GM12865 (cell line): ENCODE results near the gene ARMH2.
"Not testable (repeated sequence)": the region's sequence is repeated elsewhere in the genome, so short reads cannot be mapped to it uniquely, and the experiment has no call there.

Experiments used
- DNase-seq: peaks from one replicate; pipeline ENCODE4 v3.0.0; 2010; ENCODE audit warnings: low read depth
- H3K4me3 ChIP-seq: 2 replicates; pipeline ENCODE4 v1.5.1; 2011; ENCODE audit warnings: mild to moderate bottlenecking, low read depth, low read length, control low read depth
- TF ChIP-seq, protein P1 (sequence below): IDR thresholded peaks from 2 replicates; pipeline ENCODE4 v1.5.1; 2011; ENCODE audit warnings: low read length, control low read depth, low read depth, inconsistent platforms; ENCODE audit not compliant: insufficient read depth; ENCODE audit errors: missing control alignments

Gene ARMH2

DNA sequence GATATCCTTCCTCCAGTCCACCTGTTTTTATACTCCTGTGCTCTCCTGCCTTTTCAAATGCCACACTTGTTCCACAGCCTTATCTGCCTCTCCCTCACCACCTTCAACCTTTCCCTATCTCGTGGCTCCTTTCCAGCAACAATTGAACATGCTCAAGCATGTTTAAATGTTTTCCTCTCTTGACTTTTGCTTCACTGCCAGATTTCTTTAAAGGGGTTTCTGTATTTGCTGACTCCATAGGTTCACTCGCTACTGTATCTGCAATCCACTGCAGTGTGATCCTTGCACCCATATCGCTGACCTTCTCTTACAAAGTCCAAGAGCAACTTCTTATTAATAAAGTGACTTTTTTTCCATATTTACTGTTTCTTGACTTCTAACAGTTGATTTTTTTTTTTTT is 35.1 kb downstream of the ARMH2 start:
- no peak for DNase-seq
- TF ChIP-seq, protein P1, sequence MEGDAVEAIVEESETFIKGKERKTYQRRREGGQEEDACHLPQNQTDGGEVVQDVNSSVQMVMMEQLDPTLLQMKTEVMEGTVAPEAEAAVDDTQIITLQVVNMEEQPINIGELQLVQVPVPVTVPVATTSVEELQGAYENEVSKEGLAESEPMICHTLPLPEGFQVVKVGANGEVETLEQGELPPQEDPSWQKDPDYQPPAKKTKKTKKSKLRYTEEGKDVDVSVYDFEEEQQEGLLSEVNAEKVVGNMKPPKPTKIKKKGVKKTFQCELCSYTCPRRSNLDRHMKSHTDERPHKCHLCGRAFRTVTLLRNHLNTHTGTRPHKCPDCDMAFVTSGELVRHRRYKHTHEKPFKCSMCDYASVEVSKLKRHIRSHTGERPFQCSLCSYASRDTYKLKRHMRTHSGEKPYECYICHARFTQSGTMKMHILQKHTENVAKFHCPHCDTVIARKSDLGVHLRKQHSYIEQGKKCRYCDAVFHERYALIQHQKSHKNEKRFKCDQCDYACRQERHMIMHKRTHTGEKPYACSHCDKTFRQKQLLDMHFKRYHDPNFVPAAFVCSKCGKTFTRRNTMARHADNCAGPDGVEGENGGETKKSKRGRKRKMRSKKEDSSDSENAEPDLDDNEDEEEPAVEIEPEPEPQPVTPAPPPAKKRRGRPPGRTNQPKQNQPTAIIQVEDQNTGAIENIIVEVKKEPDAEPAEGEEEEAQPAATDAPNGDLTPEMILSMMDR, result no peak

GRCh38 chr6:24761851-24762250 is 36.9 kb downstream of the ARMH2 start:
- DNase-seq, result no peak
- TF ChIP-seq, protein P1, result no peak
- H3K4me3 ChIP-seq, result no peak overlapping the region

More for the DNA sequence above, 35.1 kb downstream of the ARMH2 start:
- H3K4me3 ChIP-seq, result no peak overlapping the region

DNA sequence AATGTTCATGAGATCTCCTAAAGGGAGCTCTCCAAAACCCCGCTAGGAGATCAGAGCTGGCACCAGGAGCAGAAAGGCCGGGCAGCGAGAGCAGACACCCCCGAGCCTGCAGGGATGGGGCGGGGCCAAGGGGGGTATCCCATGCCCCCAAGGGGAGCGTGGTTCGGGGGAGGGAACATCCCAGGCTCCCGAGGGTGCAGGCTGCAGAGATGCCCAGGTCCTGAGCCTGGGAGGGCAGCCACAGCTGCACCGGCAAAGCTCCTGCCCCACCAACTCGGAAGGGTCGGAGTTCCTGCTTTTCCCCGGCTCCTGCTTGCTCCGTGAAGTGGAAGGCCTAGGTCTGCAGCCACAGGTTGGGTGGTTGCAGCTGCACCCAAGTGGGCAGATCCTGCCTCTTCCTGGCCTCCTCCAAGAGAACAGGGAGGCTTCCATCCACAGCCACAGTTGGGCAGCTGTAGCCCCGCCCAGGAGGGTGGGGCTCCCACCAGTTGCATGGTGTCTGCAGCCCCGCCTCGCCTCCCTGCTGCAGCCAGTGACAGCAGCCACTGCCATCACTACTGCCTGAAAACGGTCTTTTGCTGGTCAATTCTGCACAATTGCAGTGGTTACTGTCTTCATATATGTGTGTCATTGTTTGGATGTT is 37.4 kb downstream of the ARMH2 start:
- TF ChIP-seq, protein P1, result no peak
- DNase-seq, result peak; percentile 10

GRCh38 chr6:24760210-24760609 is 38.5 kb downstream of the ARMH2 start:
- DNase-seq, result no peak
- no peak overlapping the region for H3K4me3 ChIP-seq
- TF ChIP-seq, protein P1, result no peak

More for the DNA sequence above, 37.4 kb downstream of the ARMH2 start:
- no peak overlapping the region for H3K4me3 ChIP-seq

GRCh38 chr6:24759718-24760117 is 39.0 kb downstream of the ARMH2 start:
- TF ChIP-seq, protein P1, result no peak
- no peak overlapping the region for H3K4me3 ChIP-seq
- DNase-seq, result no peak

DNA sequence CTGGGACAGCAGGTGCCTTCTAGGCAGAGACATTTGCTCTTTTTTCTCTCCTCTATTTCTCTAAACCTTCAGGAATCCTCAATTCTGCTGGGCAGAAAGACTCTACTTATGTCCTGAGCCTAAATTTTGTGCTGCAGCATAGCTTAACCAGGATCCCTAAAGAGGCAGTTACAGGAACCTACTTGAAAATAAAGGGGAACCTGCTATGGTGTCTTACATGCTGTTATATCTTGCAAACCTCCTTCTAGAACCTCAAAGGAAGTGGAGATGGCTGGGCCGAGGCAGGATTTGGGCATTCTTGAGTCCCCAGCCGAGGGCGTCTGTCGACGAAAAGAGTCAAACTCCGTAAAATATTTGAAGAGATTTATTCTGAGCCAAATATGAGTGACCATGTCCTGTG is 41.1 kb downstream of the ARMH2 start:
- no peak for DNase-seq
- no peak overlapping the region for H3K4me3 ChIP-seq
- TF ChIP-seq, protein P1, result no peak

DNA sequence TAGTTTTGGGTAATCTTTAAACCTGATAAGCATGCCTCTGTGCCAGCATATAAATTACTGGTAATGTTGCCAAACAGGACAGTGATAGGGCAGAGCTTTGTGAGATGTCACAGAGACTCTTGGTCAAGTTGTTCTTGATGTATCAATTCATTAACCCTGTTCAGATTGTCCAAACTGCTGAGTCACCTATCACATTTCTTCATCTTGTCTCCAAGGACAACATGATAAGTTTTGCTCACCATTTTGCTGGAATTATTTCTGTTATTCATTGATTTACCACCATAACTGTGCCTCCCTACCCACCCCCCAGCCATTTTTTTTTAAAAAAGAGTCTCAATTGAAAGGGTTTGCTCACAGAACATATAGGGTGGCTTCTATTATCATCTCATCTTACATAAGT is 43.4 kb downstream of the ARMH2 start:
- DNase-seq, result no peak
- TF ChIP-seq, protein P1, result no peak
- H3K4me3 ChIP-seq, result no peak overlapping the region

- not testable (repeated sequence) for DNase-seq, H3K4me3 ChIP-seq
These were observed 44.3 kb downstream of the ARMH2 start for GRCh38 chr6:24754378-24754777.
